HL-60/S4 (cell line): ENCODE results near the gene RAD51B.

ENCODE experiments used
- in situ Hi-C: fragments of 300-500 bp; cut with MboI; formaldehyde crosslinking; loops from 2 replicates; pipeline ENCODE4 v1.14.3; 2022; ENCODE audit warnings: low sequenced_read_pairs

The RAD51B gene

DNA sequence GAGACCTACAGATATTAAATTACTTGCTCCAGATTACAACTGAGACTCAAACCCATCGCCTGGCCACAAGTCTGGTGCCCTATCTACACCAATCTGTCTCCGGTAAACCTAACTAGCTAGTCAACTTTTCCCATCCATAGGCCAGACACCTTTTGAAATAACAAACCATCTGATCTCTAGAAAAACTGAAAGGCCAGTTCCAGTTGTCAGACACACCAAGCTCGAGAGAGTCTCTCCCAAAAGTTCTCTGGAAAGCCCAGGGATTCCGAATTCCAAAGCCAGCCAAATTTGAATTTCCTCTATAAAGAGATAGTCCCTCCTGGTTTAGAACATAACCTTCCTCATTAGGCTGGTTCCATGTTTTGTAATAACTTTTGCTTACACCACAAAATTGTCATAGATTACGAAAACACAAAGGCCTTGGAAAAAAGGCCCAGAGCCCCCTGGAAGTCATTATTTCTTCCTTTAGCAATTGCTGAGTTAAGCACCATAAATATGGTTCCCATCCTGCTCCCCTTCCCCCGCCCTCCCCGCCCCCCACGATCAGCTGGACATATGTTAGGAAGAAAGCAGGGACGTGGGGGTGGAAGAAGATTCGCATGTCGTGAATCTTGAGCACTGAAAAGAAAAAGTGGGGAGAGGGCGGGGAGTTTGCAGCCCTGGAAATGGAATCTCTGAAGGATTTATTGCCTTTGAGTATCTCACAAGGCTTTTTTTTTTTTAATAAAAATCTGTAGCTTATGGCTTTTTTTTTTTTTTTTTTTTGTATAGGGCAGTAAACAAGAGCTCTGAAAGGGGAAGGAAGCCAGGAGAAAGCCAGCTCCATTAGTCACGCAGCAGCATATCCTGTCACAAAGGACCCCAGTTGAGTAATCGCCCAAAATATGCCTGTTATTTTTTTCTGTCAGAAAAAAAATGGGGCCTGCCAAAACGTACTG is 862.9 kb downstream of the RAD51B start:
- in situ Hi-C loops, result no loop called here

DNA sequence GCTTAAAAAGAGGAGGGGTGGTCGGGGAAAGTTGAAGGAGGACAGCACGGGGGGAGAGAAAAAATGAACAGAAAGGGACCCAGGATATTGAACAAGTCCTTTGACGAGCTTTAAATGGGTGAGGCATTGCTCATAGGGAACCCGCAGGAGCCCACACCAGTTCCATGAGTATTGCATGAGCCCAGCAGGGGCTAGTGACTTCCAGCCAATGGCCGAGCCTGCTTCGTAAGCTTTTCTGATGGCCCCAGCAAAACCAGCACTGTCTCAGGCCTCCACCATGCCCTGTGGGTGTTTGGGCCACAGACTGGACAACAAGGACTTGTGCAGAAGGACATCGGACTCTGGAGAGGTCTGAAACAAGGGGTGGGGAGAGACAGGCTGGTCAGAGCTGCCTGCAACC is 863.7 kb downstream of the RAD51B start:
- in situ Hi-C loops, result no loop called here

DNA sequence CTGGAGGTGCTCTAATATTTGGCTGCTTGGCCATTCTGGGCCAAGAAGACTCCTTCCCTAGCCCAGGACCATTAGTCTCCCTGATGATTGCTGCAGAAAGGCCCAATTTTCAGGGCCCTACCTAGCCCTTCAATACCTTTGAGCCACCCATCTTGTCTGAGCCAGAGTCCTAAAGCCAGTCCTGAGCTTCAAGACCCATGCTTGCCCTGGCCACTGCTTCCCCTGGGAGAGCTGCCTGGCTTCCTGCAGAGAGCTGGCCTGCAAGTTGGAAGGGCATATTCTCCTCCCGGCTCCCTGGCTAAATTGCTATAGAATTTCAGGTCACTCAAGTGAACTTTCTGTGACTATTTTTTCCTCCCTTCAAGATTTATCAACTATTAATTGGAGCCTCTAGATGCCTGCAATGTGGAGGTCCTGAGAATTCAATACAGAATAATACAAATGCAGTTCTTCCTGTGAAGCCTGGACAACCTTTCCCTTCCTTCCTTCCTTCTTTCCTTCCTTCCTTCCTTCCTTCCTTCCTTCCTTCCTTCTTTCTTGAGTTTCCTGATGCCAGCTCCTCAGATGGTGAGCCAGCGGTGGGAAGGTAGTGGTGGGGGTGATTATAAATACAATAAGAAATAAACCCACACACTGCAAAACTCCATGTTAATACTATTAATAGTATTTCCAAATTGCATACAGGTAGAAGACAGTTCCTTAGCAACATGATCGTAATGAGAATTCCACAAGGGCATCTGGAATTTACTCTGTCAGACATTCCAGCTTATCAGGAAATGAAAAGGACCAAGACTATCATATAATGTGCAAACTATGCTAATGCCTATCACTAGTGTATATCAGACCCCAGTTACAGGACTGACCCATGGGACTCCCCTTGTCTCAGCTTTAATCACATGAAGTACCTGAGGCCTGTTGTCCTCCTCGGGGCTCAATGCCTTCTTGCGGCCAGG is 865.2 kb downstream of the RAD51B start:
- in situ Hi-C loops, result no loop called here

- in situ Hi-C loops, result no loop called here
Measured at GRCh38 chr14:68685419-68686204, 866.0 kb downstream of the RAD51B start.

DNA sequence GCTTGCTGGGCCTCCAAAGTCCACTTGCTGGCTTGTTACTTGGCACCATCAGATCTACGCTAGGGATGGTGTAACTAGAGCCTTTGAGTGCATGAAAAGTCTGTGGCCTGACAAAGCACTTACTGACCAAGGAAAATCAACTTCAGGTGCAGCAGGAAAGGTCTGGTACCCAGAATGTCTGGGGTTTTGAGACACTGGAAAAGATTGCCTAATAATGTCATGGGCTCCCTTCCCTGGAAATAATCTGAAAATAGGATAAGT is 866.6 kb downstream of the RAD51B start:
- in situ Hi-C loops, result no loop called here

DNA sequence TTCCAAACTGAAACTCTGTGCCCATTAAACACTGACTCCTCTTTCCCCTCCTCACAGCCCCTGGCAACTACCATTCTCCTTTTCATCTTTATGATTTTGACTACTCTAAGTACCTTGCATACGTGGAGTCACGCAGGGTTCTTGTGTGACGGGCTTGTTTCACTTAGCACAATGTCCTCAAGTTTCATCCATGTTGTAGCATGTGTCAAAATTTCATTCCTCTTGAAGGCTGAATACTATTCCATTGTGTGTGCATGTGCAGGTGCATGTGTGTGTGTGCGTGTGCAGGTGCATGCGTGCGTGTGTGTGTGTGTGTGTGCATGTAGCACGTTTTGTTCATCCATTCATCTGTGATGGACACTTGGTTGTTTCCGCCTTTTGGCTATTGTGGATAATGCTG is 867.1 kb downstream of the RAD51B start:
- in situ Hi-C loops, result no loop called here

DNA sequence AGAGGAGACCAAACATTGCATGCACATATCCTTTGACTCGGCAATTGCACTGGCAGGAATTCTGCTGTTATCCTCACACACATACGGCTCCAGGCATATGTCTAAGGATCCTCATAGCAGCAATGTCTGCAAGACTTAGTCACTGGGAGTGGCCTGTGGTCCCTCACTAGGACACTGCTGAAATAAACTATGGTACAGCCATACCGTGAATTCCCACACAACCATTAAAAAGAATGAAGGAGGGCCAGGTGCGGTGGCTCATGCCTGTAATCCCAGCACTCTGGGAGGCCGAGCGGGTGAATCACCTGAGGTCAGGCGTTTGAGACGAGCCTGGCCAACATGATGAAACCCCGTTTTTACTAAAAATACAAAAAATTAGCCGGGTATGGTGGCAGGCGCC is 868.2 kb downstream of the RAD51B start:
- in situ Hi-C loops, result no loop called here

- in situ Hi-C loops, result no loop called here
Measured at GRCh38 chr14:68688872-68689371, 869.3 kb downstream of the RAD51B start.

DNA sequence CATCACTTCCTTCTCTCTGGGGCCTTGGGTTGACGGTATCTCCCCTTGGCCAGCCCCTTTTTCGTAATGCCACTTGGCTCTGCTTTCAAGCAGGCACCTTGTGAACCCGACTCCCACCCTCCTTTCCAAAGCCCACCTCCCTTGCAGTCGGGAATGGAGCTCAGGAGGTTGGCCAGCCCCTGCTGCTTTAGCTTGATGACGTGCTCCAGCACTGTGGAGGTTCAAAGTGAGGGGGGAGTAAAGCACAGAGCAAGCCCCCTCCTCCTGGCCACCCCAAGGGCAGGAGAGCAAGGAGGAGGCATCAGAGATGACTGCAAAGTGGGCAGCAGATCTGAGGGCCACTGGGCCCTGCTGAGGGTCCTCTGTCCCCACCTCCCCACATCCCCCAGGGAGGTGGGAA is 869.9 kb downstream of the RAD51B start:
- in situ Hi-C loops, result no loop called here

GRCh38 chr14:68690089-68690958 is 870.7 kb downstream of the RAD51B start:
- in situ Hi-C loops, result no loop called here

DNA sequence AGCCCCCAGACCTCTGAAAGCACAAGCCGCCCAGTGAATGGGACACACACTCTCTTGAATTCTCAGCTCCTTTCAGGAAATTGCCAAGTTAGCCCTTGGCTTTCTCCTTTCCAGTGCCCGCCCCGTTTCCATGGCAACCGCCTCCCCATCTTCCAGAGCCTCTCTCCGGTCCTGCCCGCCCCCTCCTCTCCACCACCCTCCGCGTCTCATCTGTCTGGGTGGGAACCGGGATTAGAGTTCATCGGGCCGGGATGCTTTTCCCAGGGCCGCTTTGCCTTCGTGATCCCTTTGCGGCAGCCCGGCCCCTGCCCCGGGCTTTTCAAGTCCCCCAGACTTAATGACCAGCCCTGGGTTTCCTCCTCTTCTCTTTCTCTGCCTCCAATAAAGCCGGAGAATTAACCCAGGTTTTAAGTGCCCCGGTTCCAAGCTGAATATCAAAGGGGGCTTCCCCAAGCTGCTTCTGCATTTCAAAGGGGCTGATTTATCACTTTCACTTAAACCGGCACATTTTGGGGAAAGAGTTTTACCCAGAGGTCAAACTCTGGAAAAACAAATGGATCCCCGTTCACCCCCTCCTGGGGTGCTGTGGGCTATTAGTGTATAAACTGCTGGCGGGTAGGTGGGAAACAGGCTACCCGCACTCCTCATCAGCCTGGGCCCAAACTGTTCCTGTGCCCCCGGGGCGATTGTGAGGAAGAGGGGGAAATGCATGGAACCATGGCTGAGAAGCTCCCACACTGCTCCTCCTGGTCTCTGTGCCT is 871.6 kb downstream of the RAD51B start:
- in situ Hi-C loops, result no loop called here

GRCh38 chr14:68691792-68692118 is 872.2 kb downstream of the RAD51B start:
- in situ Hi-C loops, result no loop called here

DNA sequence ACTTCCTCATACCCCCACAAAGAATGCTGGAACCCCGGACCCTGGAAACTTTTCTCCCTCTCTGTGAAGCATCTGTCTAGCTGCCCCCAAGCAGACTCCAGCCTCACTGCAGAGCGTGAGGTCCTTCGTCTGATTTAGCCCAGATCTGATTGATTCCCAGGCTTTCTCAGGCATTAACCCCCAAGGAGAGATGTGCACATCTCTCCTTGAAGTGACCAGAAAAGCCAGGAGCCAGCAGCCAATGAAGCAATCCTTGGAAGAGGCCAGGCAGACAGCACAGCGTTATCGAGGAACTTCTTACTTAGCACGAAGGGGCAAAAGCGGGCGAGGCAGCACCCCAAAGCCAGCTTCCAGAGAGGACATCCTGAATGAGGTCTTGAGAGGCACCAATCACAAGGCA is 872.6 kb downstream of the RAD51B start:
- in situ Hi-C loops, result no loop called here

GRCh38 chr14:68692916-68693771 is 873.6 kb downstream of the RAD51B start:
- in situ Hi-C loops, result no loop called here

- in situ Hi-C loops, result no loop called here
Measured at GRCh38 chr14:68693926-68694325, 874.3 kb downstream of the RAD51B start.

- in situ Hi-C loops, result no loop called here
Measured at GRCh38 chr14:68694516-68695235, 875.1 kb downstream of the RAD51B start.

GRCh38 chr14:68695326-68695768 is 875.8 kb downstream of the RAD51B start:
- in situ Hi-C loops, result no loop called here

DNA sequence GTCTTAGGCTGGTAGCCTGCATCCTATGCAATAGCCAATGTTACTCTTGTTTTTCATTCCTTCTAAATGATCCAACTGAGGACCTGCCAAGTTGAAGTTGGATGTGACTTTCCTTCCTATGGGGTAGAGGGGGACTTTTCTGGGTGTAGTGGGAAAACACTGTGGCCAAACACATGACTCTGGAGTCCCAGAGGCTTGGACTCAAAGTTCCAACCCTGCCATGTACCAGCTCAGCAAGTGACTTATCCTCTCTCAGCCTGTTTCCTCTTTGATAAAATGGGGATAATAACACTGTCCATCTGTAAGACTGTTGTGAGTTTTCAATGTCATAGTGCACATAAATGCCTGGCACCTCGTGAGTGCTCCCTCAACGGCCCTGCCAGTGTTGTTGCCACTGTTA is 876.3 kb downstream of the RAD51B start:
- in situ Hi-C loops, result no loop called here
